Measurements from ENCODE around the gene TRIM17. TPM values are rescaled to one million over a fixed set of nuclear protein-coding genes. Genes with fewer than 3 reads are reported as not detected.

Gene TRIM17
- total and polyA plus RNA-seq, 2 of the 8 experiments (the other 6 are each of a cell fraction or from before 2014, with no cell fraction given): 1.1 to 2.2 TPM

DNA sequence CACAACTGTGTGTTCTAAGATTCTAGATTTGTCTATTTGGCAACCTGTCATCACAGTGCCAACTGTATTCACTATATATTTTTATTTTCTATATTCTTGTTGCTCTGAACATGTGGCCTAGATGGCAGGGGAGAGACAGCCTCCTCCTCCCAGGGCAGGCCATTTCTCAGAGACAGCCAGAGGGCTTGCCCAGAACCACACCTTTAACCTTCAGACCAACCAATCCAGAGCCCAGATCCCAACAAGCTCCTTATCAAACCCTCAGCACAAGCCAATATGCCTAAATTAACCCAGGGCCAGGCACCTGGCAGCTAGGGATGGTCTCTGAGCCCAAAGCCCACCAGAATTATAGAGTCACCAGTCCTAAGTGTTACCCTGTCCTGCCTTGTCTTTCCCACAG lies 29.3 kb downstream of the TRIM17 start:
- Histone ChIP-seq H4K8ac (ENCODE audit: extremely low read depth, insufficient read depth, low read length) (no peak overlapping the region; the same call in 1 of the 2 replicates), H4K20me1 (replicated peaks in 1 of 2; ENCODE audit: control insufficient read depth in 1 of 2, insufficient read depth in 2 of 2, low read length in 2 of 2) (peaks cover 0 to 9% of the 10 kb centered on the region in 2 experiments), H3K79me1 (ENCODE audit: low read depth, low read length) (peaks cover 2% of the 10 kb centered on the region; the same call in 1 of the 2 replicates), H2AK5ac (ENCODE audit: low read depth, low read length) (no peak overlapping the region), H2AFZ (ENCODE audit: low read length) (no peak overlapping the region), H2BK5ac (ENCODE audit: low read depth, low read length) (no peak overlapping the region), H3K4me3 (ENCODE audit: extremely low read depth in 1 of 4, insufficient read depth in 2 of 4, low read depth in 3 of 4, low read length in 4 of 4) (no peak overlapping the region), H4K91ac (replicated peaks; ENCODE audit: insufficient read length, low read length) (no peak overlapping the region), H3K4ac (replicated peaks; ENCODE audit: insufficient read length, low read depth, low read length) (no peak overlapping the region), H3K9ac (replicated peaks in 1 of 4; ENCODE audit: extremely low read depth in 1 of 4, low read depth in 3 of 4, low read length in 3 of 4) (no peak overlapping the region), H2BK12ac (ENCODE audit: low read depth, low read length) (no peak overlapping the region), H3K23ac (ENCODE audit: insufficient read length) (no peak overlapping the region), H3K79me2 (ENCODE audit: control insufficient read depth in 1 of 2, insufficient read depth in 2 of 2, low read length in 2 of 2) (no peaks in the 10 kb centered on the region), H4K5ac (ENCODE audit: insufficient read length, low read depth, low read length) (no peak overlapping the region), H3K27me3 (replicated peaks in 1 of 4; ENCODE audit: control insufficient read depth in 3 of 4, extremely low read depth in 1 of 4, insufficient read depth in 3 of 4, low read length in 3 of 4) (no peaks in the 10 kb centered on the region; a peak in 2 of 7 replicates), H2BK15ac (ENCODE audit: low read length) (no peak overlapping the region), H3K36me3 (ENCODE audit: control insufficient read depth in 2 of 4, insufficient read depth in 4 of 4, low read length in 3 of 4) (peaks cover 0 to 1% (median 0%) of the 10 kb centered on the region in 4 experiments; a peak in 1 of 8 replicates), H3K27ac (ENCODE audit: low read depth, low read length) (no peak overlapping the region), H3K18ac (ENCODE audit: extremely low read depth, low read length) (no peak overlapping the region), H3K14ac (ENCODE audit: insufficient read length) (no peak overlapping the region), H3K4me1 (replicated peaks in 1 of 4; ENCODE audit: control insufficient read depth in 3 of 4, insufficient read depth in 4 of 4, low read length in 3 of 4) (no peaks in the 10 kb centered on the region), H2BK120ac (replicated peaks; ENCODE audit: low read depth, low read length) (no peak overlapping the region), H3K4me2 (ENCODE audit: insufficient read depth in 1 of 2, low read depth in 2 of 2, low read length in 2 of 2) (no peak overlapping the region), H3K23me2 (ENCODE audit: low read depth, low read length) (no peaks in the 10 kb centered on the region; the same call in 1 of the 2 replicates), H3K9me3 (ENCODE audit: insufficient read depth in 2 of 2, low read depth in 1 of 2, low read length in 1 of 2) (no peaks in the 10 kb centered on the region), H2BK20ac (ENCODE audit: low read length) (no peak overlapping the region), H3K56ac (replicated peaks; ENCODE audit: insufficient read length, low read depth, low read length) (no peak overlapping the region)
- DNase-seq (ENCODE audit: low read depth in 1 of 2, low spot score in 2 of 2): no peak
- FAIRE-seq: no peak
- ChIA-PET POLR2A (ENCODE audit: partially characterized antibody) (interaction anchor here (1.7 to 2.7 kb wide), 2 partner anchors 16 to 70 kb away, joined by 5 to 6 read pairs; a partner anchor contains a TSS), CTCF (ENCODE audit: partially characterized antibody) (no interaction called here)
- TF ChIP-seq, protein P1, sequence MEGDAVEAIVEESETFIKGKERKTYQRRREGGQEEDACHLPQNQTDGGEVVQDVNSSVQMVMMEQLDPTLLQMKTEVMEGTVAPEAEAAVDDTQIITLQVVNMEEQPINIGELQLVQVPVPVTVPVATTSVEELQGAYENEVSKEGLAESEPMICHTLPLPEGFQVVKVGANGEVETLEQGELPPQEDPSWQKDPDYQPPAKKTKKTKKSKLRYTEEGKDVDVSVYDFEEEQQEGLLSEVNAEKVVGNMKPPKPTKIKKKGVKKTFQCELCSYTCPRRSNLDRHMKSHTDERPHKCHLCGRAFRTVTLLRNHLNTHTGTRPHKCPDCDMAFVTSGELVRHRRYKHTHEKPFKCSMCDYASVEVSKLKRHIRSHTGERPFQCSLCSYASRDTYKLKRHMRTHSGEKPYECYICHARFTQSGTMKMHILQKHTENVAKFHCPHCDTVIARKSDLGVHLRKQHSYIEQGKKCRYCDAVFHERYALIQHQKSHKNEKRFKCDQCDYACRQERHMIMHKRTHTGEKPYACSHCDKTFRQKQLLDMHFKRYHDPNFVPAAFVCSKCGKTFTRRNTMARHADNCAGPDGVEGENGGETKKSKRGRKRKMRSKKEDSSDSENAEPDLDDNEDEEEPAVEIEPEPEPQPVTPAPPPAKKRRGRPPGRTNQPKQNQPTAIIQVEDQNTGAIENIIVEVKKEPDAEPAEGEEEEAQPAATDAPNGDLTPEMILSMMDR (IDR thresholded peaks at IDR 0.05; ENCODE audit: control extremely low read depth in 1 of 3, insufficient read depth in 1 of 3, low read depth in 1 of 3, low read length in 3 of 3): no peak
- TF ChIP-seq GTF2F1 (IDR thresholded peaks at IDR 0.05; ENCODE audit: borderline replicate concordance, low read depth, low read length) (no peak), SIRT6 (IDR thresholded peaks at IDR 0.05; ENCODE audit: low read length) (no peak), HDAC6 (IDR thresholded peaks at IDR 0.05; ENCODE audit: low read depth, low read length) (no peak), RXRA (IDR thresholded peaks at IDR 0.05; ENCODE audit: insufficient read depth, low read depth, low read length) (no peak), POLR2AphosphoS5 (IDR thresholded peaks at IDR 0.05; ENCODE audit: low read depth, low read length) (no peak), SP1 (IDR thresholded peaks at IDR 0.05; ENCODE audit: low read depth, low read length) (no peak), SP2 (IDR thresholded peaks at IDR 0.05; ENCODE audit: low read length) (no peak), TCF12 (IDR thresholded peaks at IDR 0.05; ENCODE audit: low read depth, low read length) (no peak), RFX5 (IDR thresholded peaks at IDR 0.05; ENCODE audit: borderline replicate concordance, low read depth, low read length) (no peak), CHD2 (IDR thresholded peaks at IDR 0.05; ENCODE audit: low read length) (no peak), TBP (IDR thresholded peaks at IDR 0.05; ENCODE audit: low read depth, low read length) (no peak)
- TF ChIP-seq, protein P2, sequence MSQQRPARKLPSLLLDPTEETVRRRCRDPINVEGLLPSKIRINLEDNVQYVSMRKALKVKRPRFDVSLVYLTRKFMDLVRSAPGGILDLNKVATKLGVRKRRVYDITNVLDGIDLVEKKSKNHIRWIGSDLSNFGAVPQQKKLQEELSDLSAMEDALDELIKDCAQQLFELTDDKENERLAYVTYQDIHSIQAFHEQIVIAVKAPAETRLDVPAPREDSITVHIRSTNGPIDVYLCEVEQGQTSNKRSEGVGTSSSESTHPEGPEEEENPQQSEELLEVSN (IDR thresholded peaks at IDR 0.05): no peak
